Neural progenitor cell (in vitro differentiated cells): Measurements from ENCODE around the gene TMEM131L.
"Not testable (repeated sequence)": the region's sequence is repeated elsewhere in the genome, so short reads cannot be mapped to it uniquely, and the experiment has no call there.

Source experiments
- CTCF ChIP-seq: fragments of 200-600 bp; sonication (generic); IDR thresholded peaks from 2 replicates; pipeline ENCODE4 v1.5.1; 2017; ENCODE audit warnings: antibody characterized with exemption, mild to moderate bottlenecking
- EZH2phosphoT487 ChIP-seq: fragments of 200-600 bp; sonication (generic); IDR thresholded peaks from 2 replicates; pipeline ENCODE4 v1.6.1; 2017; ENCODE audit warnings: antibody characterized with exemption

- not testable (repeated sequence) for TF ChIP-seq CTCF, EZH2phosphoT487
These were observed 15.0 kb upstream of the TMEM131L start for GRCh38 chr4:153451145-153451544.
